SJSA1 (cell line): Measurements from ENCODE around the gene ENG. TPM values are rescaled to one million over a fixed set of nuclear protein-coding genes. Genes with fewer than 3 reads are reported as not detected.

Experiments used
- DNase-seq, 2 experiments: peaks; one replicate each; pipeline ENCODE4 v3.0.0-alpha.2; 2015 to 2020; ENCODE audit warnings: low spot score in 2 of 2, low read depth in 1 of 2
- H3K27ac ChIP-seq: fragments of 250-450 bp; sonication (Bioruptor Pico); 2 replicates; pipeline ENCODE4 v1.5.1; 2020; ENCODE audit warnings: mild to moderate bottlenecking, moderate library complexity
- H3K27me3 ChIP-seq: fragments of 250-450 bp; sonication (Bioruptor Pico); replicated peaks from 2 replicates; pipeline ENCODE4 v1.5.1; 2020; ENCODE audit warnings: mild to moderate bottlenecking, moderate library complexity
- H3K36me3 ChIP-seq: fragments of 250-450 bp; sonication (Bioruptor Pico); 2 replicates; pipeline ENCODE4 v1.5.1; 2020; ENCODE audit warnings: mild to moderate bottlenecking
- H3K4me1 ChIP-seq: fragments of 250-450 bp; sonication (Bioruptor Pico); replicated peaks from 2 replicates; pipeline ENCODE4 v1.6.1; 2021; ENCODE audit warnings: mild to moderate bottlenecking
- H3K4me3 ChIP-seq: fragments of 250-450 bp; sonication (Bioruptor Pico); 2 replicates; pipeline ENCODE4 v1.5.1; 2020; ENCODE audit warnings: mild to moderate bottlenecking
- H3K9me3 ChIP-seq: fragments of 250-450 bp; sonication (Bioruptor Pico); replicated peaks from 2 replicates; pipeline ENCODE4 v1.5.1; 2020; ENCODE audit warnings: mild to moderate bottlenecking
- total RNA-seq: library from RNA; depleted of rRNA; stranded (reverse); fragments of >200 nt; shearing (Covaris generic); gene quantifications from 2 replicates; pipeline ENCODE4 v1.2.3, GENCODE V29; 2014; rRNA removed

Gene ENG
- 6.8 and 8.7 TPM in 2 replicates for total RNA-seq

DNA sequence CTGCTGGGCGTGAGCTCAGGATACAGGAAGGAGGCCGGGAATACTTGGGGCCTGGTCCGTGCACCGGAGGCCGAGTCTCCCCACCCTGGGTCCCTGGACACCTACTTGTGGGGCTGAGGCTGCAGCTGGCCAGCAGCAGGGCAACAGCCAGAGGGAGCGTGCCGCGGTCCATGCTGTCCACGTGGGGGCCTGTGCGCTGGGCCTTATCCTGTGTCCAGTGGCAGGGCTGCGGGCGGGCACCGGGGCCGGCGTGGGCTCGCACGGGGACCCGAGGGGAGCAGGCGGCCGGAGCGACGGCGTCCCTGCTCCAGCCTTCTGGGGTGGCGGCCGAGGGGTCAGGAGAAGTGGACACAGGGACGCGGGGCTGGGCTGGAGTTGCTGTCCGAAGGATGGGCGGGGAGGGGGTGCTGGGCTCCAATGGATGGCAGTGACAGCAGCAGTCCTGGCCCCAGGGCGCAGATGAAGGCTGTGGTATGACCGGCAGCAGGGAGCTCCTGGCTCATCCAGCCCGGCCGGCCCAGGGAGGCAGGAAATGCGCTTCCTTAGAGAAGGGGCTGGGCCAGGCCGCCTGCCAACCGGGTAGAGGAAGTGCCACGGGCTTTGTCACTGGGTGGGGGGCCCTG lies at the start of gene ENG:
Gene ENG (minus strand): TSS at position 475 of the 623 bp plus-strand sequence. CDS start 303 bp downstream, at position 172.
- no peaks in the 10 kb centered on the region for H3K27me3 ChIP-seq
- H3K9me3 ChIP-seq = peaks cover 6% of the 10 kb centered on the region
- H3K27ac ChIP-seq = peak within 1 kb of the TSS; percentile 57
- peaks cover 36% of the 10 kb centered on the region for H3K4me1 ChIP-seq
- peaks cover 17% of the 10 kb centered on the region for H3K36me3 ChIP-seq
- peak within 1 kb of the TSS; percentile 55 for H3K4me3 ChIP-seq
- peak; percentile 56 to 78 for DNase-seq

DNA sequence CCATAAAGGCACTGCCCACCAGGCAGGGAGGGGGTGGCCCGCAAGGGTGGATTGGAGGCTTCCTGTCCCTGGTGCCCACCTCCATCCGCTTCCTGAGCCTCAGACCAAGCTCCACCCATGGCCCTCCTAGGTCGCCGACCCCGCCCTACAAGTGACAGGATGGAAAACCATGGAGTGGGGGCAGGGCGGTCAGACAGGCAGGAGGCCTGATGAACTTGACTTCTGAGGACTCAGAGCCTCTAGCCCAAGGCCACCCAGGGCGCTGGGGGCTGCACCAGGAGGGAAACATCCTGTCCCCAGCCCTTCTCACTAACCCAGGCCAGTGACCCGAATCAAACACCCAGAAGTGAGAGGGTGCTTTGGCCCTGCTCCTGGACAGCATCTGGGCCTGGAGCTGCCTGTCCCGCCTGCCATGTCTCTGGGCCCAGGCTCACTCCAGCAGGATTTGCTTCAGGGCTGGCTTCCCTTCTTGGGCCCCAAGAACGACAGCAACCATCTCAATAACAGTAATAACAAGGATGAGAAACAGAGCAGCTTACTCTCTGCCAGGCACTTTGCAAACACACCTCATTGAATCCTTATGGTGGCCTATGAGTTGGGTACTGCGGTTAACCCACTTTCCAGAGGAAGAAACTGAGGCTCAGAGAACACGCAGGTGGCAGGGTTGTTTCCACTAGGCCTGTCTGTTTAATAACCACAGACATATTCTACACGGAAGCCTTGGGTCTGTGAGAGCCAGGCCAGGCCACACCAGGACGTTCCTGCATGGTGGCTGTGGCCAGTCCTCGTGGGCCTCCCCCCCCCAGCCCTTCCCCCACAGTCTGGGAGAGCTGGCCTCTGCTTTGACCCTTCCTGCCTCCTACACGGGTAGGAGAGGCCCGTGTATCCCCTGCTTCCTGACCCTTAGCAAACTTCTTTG lies 49.4 kb upstream of the ENG start:
- no peak overlapping the region for H3K4me3 ChIP-seq

DNA sequence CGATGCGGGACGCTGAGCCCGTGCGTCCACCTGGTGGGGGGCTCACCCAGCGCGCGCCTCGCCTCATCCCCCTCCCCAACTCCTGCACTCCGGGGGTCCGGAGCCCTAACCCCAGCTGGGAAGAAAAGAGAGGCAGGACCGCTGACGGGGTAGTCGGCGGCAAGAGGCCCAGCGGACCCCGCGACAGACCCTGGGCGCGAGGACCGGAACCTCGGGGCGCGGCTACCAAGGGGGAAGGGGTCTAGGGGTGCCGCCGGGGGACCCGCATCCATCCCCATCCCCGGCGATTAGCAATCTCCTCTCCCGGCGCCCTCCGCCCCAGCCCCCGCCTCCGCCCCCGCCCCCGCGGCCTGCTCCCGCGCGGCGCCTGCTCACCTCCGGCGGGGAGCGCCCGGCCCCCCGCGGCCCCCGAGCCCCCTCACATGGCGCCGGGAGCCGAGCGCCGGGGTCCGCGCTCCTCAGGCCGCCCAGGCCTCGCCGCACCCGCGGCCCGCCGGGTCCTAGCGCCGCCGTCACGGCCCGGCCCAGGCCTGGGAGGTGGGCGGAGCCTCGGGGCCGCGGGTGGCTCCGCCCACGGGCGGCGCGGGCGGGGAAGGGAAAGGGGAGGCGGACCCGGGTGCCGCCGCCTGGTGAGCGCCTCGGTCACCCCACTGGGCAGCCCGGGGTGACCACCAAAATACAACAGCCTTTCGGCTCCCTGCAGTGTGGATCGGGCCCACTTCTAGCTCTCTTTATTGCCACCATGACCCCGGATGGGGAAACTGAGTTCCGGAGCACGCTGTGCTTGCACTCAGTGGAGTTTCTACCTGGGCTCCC lies 44.9 kb upstream of the ENG start, which contains the start of gene ST6GALNAC6:
Gene ST6GALNAC6 (minus strand): TSS at position 476 of the 816 bp plus-strand sequence. CDS start 1,622 bp downstream, outside the sequence.
- DNase-seq = peak; percentile 54 to 66

More for the DNA sequence above, 49.4 kb upstream of the ENG start:
- Histone ChIP-seq H3K27me3 (no peaks in the 10 kb centered on the region), H3K9me3 (no peaks in the 10 kb centered on the region), H3K36me3 (peaks cover 8% of the 10 kb centered on the region), H3K4me1 (peaks cover 68% of the 10 kb centered on the region), H3K27ac (peak overlapping the region; percentile 59)
- DNase-seq = peak; percentile 95 to 99

DNA sequence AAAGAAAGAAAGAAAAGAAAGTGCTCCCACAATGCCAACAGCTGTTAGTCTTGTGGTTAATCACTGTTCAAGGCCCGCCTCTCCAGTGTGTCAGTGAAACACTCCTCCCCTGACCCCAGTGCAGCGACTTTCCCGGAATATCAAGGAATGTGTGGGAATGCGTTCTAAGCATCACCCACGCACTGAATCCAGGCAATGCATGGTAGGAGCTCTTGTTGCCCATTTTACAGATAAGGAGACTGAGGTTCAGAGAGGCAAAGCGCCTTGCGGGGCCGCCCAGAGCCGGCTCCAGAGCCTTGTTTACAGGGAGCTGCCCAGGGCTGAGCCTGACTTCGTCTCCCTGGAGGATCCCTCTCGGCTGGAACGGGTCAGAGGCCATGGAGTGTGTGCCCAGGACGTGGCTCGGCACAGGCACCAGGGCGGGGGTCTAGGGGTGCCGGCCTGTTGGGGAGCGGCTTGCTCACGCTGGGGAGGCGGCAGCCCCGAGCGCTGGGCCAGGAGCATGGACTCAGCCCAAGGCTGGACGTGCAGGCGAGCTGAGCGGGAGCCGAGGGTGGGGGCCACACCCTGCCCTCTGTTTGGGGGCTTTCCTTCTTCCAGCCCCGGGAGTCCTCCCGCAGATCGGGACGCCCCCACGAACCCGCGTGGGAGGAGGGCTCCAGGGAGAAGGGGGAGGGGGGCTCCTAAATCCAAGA lies 44.1 kb upstream of the ENG start:
- peak overlapping the region; percentile 83 for H3K4me3 ChIP-seq
- H3K9me3 ChIP-seq = peaks cover 2% of the 10 kb centered on the region
- peak; percentile 51 to 74 for DNase-seq
- H3K4me1 ChIP-seq = peaks cover 49% of the 10 kb centered on the region
- H3K27me3 ChIP-seq = no peaks in the 10 kb centered on the region
- H3K27ac ChIP-seq = peak overlapping the region; percentile 64
- H3K36me3 ChIP-seq = peaks cover 48% of the 10 kb centered on the region

More for the DNA sequence above, 44.9 kb upstream of the ENG start, which contains the start of gene ST6GALNAC6:
- no peaks in the 10 kb centered on the region for H3K27me3 ChIP-seq
- peaks cover 41% of the 10 kb centered on the region for H3K36me3 ChIP-seq
- peak within 1 kb of the TSS; percentile 83 for H3K4me3 ChIP-seq
- H3K27ac ChIP-seq = peak within 1 kb of the TSS; percentile 78
- H3K4me1 ChIP-seq = peaks cover 56% of the 10 kb centered on the region
- H3K9me3 ChIP-seq = no peaks in the 10 kb centered on the region

DNA sequence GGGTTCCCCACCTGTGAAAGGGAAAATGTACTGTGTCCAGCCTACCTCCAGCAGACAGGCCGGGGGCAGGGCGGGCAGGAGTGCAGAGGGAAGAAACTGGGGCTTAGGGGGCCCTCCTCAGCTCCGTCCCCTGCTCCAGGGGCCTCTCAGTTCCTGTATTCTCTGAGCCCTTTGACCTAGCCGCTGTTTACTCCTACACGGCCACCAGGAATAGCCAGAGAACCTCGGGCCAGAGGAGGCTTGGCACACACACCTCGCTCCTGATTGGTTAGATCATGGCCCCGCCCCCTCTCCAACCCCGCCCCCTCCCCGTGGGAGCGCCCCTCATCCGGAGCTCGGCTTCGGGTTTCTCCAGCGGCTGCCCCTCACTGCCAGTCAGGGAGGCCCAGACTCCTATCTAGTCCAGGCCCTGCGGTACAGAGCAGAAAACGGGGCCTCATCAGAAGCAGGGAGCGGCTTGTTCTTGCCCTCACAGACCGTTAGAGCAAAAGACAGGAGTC lies 42.8 kb upstream of the ENG start:
- H3K9me3 ChIP-seq = peaks cover 6% of the 10 kb centered on the region
- DNase-seq = peak in 1 of 2 experiments; percentile 60
- no peaks in the 10 kb centered on the region for H3K27me3 ChIP-seq
- peaks cover 40% of the 10 kb centered on the region for H3K4me1 ChIP-seq
- peaks cover 62% of the 10 kb centered on the region for H3K36me3 ChIP-seq
- no peak overlapping the region for H3K27ac ChIP-seq
- no peak overlapping the region for H3K4me3 ChIP-seq

DNA sequence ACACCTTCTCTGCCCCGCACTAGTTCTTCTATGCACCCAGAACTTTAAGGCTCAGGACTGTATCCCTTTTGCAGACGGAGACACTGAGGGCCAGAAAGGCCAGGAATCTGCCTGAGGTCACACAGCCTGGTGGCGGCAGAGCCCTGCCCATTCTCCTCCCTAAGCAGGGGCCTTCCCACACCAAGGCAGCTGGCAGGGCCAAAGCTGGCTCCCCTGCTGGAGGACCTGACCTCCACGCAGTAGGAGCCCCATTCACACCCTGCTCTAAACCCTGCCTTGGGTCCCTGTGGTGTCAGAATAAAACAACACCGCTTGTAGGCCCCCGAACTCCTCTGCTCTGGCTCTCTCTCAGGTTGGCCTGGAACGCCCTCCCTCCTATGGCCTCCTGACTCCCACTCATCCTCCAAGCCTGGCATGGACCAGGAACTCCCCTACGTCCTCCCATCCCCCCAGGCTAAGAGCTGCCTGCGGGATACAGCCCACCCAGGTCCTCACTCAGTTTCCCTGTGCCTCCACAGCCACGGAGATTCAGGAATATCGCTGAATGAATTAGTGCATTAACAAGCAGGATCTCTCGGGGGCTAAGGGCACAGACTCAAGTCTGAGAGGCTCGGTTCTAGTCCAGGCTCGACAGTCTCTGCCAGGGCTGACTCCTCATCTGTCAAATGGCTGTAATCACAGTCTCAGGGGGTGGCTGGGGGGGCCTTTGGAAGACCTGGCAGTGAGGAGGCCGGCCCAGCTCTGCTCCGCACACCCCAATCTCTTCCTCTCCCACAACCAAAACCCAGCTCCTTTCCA lies 42.1 kb upstream of the ENG start:
- DNase-seq = no peak
- Histone ChIP-seq H3K27ac (no peak overlapping the region), H3K4me1 (peaks cover 35% of the 10 kb centered on the region), H3K4me3 (no peak overlapping the region), H3K9me3 (peaks cover 6% of the 10 kb centered on the region), H3K27me3 (no peaks in the 10 kb centered on the region), H3K36me3 (peaks cover 65% of the 10 kb centered on the region)

DNA sequence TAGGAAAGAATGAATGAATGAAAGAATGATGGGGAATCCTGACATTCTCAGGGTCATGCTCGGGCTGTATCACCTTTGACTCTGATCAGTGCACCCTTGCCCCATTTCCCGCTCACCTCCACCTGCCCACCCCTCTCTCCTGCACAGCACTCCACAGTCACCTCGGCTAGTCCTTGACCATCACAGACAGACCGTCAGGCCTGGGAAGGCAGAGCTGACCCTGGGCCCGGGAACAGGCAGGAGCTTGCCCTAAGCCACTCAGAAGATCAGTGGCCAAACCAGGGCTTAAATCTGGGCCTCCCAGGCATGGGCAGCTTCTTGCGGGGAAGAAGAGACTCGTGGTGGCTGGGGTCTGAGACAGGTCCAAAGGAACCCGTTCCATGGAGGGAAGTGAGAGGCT lies 41.4 kb upstream of the ENG start:
- peaks cover 28% of the 10 kb centered on the region for H3K4me1 ChIP-seq
- H3K9me3 ChIP-seq = peaks cover 6% of the 10 kb centered on the region
- no peak overlapping the region for H3K27ac ChIP-seq
- H3K36me3 ChIP-seq = peaks cover 70% of the 10 kb centered on the region
- no peak overlapping the region for H3K4me3 ChIP-seq
- DNase-seq = no peak
- no peaks in the 10 kb centered on the region for H3K27me3 ChIP-seq

DNA sequence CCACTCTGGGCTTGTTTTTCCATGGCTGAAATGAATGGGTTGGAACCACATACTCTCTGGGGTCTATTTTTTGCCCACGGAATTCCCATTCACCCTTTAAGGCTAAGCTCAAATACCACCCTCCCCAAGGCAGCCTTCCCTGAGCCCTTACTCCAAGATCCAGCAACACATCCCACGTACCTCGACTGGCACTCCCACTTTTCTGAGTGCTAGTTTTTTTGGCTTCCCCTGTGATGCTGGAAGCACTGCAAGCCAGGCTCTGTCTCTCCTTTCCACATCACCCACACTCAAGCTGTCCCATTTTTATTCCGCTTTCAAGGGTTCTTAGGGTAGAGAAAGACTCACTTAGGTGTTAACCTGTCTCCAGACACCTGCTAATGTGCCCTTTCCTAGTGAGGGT lies 38.9 kb upstream of the ENG start:
- H3K36me3 ChIP-seq = peaks cover 79% of the 10 kb centered on the region

DNA sequence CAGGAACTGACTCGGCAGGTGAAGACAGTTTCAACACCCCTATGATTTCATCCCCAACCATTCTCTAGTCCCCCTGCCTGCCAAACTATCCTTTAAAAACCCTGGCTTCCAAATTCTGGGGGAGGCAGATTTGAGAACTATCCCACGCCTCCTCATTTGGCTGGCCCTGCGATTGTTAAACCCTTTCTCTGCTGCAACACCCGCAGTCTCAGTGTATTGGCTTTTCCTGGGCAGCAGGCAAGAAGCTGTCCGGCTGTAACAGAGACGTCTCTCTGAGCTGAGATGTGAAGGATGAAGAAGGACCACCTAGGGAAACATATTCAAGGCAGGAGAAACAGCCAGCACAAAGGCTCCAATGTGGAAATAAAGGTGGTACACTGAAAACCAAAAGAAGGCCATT lies 38.4 kb upstream of the ENG start:
- Histone ChIP-seq H3K4me1 (peaks cover 8% of the 10 kb centered on the region), H3K27ac (no peak overlapping the region), H3K27me3 (no peaks in the 10 kb centered on the region), H3K4me3 (no peak overlapping the region), H3K36me3 (peaks cover 80% of the 10 kb centered on the region), H3K9me3 (peaks cover 6% of the 10 kb centered on the region)
- DNase-seq = no peak

More for the DNA sequence above, 38.9 kb upstream of the ENG start:
- DNase-seq = no peak
- Histone ChIP-seq H3K27me3 (no peaks in the 10 kb centered on the region), H3K27ac (no peak overlapping the region), H3K4me3 (no peak overlapping the region), H3K4me1 (peaks cover 11% of the 10 kb centered on the region), H3K9me3 (peaks cover 6% of the 10 kb centered on the region)

DNA sequence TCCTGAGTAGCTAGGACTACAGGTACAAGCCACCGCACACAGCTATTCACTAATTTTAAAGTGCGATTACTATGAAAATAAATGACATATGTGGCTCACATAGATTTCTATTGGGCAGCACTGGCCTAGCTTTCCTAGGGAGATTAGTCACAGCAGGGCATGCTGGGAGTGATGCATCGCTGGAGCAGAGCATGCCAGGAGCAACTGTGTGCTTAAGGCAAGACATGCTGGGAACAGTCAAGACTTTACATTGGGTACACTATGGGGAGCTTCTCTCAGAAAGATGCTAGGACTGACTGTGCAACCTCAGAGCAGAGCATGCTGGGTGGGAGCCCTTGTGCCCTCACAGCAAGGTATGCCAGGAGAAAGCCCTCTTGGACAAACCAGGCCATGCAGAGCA lies 35.6 kb upstream of the ENG start:
- no peak overlapping the region for H3K4me3 ChIP-seq
- H3K27me3 ChIP-seq = no peaks in the 10 kb centered on the region
- peaks cover 81% of the 10 kb centered on the region for H3K36me3 ChIP-seq
- H3K4me1 ChIP-seq = 0 out of 2 replicates have a peak, but pooled peaks cover 3% of the 10 kb centered on the region
- DNase-seq = no peak
- peaks cover 6% of the 10 kb centered on the region for H3K9me3 ChIP-seq
- no peak overlapping the region for H3K27ac ChIP-seq

DNA sequence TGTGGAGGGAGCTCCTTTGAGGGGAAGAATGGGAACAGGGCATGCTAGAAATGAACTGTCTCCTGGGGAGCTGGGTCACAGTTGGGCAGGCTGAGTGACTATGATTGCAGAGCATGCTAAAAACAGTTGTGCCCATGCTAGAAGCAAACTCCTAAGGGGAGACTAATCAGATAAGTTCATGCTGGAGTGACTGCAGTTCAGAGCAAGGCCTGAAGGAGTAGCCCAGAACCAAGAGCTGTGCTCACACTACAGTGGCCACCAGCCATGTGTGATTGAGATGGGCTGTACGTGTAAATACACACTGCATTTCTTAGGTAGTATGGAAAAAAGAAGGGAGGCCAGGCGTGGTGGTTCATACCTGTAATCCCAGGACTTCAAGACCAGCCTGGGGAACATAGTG lies 33.3 kb upstream of the ENG start:
- Histone ChIP-seq H3K27me3 (no peaks in the 10 kb centered on the region), H3K4me3 (no peak overlapping the region), H3K36me3 (peaks cover 65% of the 10 kb centered on the region), H3K4me1 (0 out of 2 replicates have a peak, but pooled peaks cover 3% of the 10 kb centered on the region), H3K27ac (no peak overlapping the region), H3K9me3 (no peaks in the 10 kb centered on the region)
- no peak for DNase-seq

DNA sequence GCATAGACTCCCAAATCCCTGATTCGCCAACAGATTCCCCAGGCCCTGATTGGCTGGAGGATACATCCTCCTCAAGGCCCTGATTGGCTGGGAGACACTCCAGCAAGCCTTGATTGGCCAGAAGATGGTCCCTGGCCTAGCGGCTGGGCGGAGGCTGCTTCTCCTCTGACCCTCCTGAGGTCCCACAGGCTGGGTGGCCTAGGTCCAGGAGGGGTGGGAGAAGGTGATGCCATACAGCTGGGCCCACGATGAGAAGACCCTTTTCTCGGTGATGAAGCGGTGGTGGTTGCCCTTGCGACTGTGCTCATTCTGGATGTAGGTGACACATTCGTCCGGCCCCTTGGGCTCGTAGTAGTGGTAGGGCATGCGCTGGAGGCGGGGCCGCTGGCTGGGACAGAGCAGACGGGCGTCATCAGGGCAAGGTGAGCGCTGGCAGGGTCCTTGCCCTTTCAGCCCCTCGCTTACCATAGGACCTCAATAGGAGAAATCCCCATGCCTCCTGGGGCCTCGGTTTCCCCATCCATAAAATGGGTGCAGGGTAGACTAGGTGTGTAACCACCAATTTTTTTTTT lies 32.0 kb upstream of the ENG start:
- no peak for DNase-seq
- Histone ChIP-seq H3K36me3 (peaks cover 56% of the 10 kb centered on the region), H3K9me3 (no peaks in the 10 kb centered on the region), H3K4me3 (no peak overlapping the region), H3K27me3 (no peaks in the 10 kb centered on the region), H3K27ac (no peak overlapping the region), H3K4me1 (no peaks in the 10 kb centered on the region)
